Measurements from ENCODE around the gene KCNK16.

The KCNK16 gene

GRCh38 chr6:39322306-39322850 lies at the start of gene KCNK16:
TSS of gene KCNK16 (minus strand) at chr6:39322702. CDS start at chr6:39322540, 162 bp downstream.
- DNase-seq (ENCODE audit: low read depth in 2 of 2): no peak

DNA sequence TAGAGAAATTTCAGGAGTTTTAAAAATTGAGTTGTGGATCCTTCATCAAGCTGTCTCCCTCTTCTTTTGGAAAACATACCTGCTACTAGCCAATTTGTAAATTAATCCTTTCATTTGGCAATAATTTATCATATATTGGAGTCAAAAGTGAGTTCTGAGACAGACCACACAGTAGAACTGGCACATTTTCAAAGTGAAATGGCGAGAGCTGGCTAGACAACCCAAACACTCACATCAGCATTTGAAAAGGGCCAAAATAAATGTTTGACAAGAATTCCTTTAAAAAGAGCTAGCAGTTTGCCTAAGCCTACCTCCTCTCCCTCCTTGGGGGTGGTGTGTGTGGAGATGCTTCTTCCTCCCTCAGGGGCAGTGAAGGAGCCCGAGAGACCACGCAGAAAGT lies 47.9 kb upstream of the KCNK16 start:
- DNase-seq (ENCODE audit: low read depth in 2 of 2): no peak

DNA sequence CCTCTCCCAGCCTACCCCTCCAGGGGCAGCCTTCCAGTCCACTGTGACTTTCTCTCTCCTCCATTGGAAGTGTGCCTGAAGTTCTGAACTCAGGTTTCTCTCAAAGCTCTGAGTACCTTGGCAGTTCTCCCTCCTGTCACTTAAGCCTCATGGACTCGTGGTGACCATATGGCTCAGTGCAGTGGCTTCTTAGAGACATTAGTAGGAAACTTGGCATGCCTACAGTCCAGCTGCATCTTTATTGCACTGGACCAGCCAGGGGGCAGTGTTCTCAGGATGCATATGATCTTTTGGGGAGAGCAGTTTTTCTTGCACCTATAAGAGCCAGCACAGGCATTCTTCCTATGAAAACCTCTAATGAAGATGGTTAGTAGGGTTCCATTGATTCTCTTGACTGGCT lies 47.5 kb upstream of the KCNK16 start:
- no peak for DNase-seq (ENCODE audit: low read depth in 2 of 2)

DNA sequence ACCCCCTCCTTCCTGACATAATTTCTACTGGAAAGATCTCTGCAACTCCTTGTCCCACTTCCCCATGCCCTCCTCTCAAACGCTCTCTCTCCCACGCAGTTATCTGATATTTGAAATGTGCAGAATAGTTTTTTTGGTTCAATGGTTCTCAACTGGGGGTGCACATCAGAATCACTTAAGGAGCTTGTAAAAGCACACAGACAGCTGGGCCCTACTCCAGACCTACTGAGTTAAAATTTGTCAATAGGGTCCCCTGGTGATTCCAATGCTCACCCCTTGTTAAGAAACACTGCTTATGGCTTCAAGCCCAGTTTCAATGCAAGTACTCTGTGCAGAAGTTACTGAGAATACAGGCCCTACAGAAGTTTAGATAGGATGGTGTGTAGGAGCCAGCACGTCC lies 45.2 kb upstream of the KCNK16 start:
- no peak for DNase-seq (ENCODE audit: low read depth in 2 of 2)

DNA sequence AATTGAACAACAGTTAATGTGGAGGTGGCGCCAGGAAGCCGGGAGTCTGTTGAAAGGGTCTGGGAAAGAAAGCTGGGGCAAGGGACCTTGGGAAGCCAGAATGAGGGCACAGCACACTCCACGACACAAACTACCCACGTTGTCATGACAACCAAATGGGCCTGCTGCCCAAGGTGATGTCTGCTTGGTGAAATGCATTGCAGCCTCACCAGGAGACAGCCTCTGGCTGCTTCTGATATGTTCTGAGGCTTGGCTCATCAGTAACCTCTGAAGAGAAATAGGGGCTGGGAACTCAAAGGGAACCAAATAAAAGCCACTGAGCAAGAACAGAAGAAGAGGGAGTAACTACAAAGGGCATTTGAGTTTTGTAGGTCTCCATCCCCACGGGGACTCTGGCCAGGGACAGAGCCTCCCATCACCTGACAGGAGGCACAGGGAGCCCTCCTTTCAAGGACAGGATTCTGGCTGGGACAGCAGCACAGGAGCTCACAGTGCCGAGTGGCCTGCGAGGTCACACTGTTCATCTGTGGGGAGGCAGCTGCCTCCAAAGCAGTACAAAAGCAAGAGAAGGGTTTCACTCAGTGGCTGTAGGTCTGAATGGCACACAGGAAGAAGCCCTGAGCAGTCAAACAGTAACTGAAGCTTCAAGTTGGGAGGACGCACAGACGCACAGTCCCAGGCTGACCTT lies 44.6 kb upstream of the KCNK16 start:
- DNase-seq (ENCODE audit: low read depth in 2 of 2): no peak

DNA sequence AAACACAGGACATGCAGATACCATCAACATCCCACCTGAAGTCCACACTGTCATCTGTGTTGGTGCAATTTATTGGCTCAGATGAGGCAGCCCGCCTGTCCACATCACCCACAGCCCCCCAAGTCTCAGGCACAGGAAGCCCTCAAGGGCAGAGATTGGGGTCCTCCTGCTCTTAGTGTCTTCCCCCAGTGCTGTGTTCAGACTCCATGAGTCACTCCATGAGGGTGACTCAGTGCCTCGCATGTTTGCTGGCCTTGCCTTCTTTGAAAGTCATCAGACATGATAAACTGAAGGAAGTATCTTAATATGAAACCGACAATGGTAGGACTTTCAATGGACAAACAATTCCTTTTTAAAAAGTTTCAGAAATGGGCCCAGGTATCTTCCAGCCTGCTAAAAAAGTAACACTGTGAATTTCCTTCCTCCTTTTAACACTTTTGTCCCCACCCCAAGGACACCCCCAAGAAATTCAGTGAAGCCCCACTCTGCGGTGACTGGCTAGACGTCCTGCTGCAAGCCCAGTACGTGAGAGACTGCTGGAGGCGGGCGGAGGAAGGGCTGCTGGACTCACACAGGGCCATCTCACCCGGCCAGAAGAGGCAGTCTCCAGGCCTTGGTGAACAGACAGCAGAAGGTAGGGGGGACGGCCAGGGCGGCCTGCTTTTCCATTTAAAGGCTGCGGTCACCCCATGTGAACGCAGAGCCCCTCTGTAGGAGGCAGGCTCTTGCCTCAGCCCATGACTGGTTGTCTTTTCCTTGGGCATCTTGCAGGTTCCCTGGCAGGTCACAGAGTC lies 43.0 kb upstream of the KCNK16 start:
- no peak for DNase-seq (ENCODE audit: low read depth in 2 of 2)

DNA sequence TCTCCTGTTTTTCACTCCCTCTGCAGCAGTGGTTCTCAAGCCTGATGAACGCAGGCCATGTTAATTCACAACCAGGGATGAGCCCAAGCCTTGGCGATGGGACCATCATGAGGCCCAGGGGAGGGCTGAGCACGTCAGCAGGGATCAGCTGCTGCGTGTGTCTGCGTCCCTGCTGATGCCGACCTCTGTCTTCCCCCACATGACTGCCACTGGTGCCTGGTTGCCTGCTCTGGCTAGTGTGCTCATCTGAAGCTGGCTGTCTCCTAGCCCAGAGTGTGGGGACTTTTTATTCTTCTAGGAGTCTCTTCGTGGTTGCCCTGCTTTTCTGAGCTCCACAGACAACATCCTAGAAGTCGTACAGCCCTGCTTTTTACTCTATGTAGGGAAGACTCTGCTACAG lies 40.8 kb upstream of the KCNK16 start:
- no peak for DNase-seq (ENCODE audit: low read depth in 2 of 2)

GRCh38 chr6:39362487-39362865 lies 40.0 kb upstream of the KCNK16 start:
- DNase-seq (ENCODE audit: low read depth in 2 of 2): no peak

- DNase-seq (ENCODE audit: low read depth in 2 of 2): peak; percentile 18 to 42
Observed at GRCh38 chr6:39361657-39362486, 39.4 kb upstream of the KCNK16 start.

- no peak for DNase-seq (ENCODE audit: low read depth in 2 of 2)
Observed at GRCh38 chr6:39360378-39360777, 37.9 kb upstream of the KCNK16 start.

- no peak for DNase-seq (ENCODE audit: low read depth in 2 of 2)
Observed at GRCh38 chr6:39357998-39358686, 35.6 kb upstream of the KCNK16 start.

- DNase-seq (ENCODE audit: low read depth in 2 of 2): no peak
Observed at GRCh38 chr6:39353698-39354315, 31.3 kb upstream of the KCNK16 start.

DNA sequence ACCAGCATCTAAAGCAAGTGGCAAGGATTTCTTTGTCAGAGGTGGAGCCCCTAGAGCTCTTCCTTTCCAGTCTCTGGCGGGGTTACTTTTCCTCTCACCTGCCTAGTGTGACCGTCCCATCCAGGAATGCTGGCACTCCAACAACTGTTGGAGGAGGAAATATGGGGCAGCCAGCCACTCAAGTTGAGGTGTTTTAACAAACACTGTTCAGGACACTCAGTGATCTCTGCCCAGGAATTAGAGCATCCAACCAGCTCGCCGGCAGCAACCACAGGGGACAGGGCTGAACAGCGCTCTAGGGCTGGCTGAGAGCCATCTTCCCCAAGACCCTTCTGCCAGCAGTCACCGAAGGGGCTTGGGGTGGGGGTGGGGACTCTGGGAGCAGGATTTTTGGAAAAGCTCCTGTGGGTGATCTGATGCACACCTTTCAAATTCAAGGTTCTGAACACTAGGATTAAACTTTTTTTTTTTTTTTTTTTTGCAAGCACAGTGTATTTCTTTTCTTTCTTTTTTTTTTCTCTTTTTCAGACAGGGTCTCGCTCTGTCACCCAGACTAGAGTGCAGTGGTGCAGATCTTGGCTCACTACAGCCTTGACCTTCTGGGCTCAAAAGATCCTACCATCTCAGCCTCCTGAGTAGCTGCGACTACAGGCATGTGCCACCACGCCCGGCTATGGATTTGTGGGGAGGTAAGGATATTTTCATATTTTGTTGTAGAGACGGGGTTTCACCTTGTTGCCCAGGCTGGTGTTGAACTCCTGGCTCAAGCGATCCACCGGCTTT lies 28.4 kb upstream of the KCNK16 start:
- DNase-seq (ENCODE audit: low read depth in 2 of 2): no peak

- DNase-seq (ENCODE audit: low read depth in 2 of 2): no peak
Observed at GRCh38 chr6:39348740-39349139, 26.2 kb upstream of the KCNK16 start.

DNA sequence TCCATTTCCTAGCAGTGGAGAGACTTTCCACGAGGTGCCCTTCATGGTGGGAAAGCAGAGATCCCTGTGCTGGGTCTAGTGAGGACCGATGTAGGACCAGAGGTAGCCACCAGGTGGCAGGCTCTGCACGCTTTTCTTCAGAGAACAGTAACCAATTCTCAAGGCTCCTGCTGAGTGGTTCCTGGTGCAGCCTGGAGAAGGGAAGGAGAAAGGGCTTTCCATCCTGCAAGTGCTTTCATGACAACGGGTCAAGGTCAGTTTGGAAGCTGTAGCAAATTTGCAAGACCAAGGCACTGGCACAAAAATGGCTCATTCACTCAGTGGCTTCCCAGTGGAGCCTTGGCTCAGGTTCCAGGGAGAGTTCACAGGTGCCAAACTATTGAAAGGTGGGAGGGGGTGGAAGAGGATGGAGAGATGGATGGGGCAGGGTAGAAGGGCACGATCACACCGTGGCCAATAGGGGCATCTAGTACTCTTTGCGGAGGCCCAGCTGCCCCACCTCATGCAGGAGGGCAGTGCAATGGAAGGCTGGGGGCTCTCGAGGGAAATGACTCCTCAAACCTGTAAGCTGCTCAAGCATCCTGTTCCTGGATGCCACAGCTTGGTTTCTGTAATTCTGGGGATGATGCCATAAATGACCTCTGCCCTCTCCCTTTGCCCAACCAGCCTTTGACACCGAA lies 25.5 kb upstream of the KCNK16 start:
- peak; percentile 17 to 49 for DNase-seq (ENCODE audit: low read depth in 2 of 2)

- no peak for DNase-seq (ENCODE audit: low read depth in 2 of 2)
Observed at GRCh38 chr6:39347206-39347605, 24.7 kb upstream of the KCNK16 start.

GRCh38 chr6:39344821-39345280 lies 22.3 kb upstream of the KCNK16 start:
- DNase-seq (ENCODE audit: low read depth in 2 of 2): no peak

GRCh38 chr6:39343396-39343870 lies 20.9 kb upstream of the KCNK16 start:
- DNase-seq (ENCODE audit: low read depth in 2 of 2): no peak

GRCh38 chr6:39342692-39343395 lies 20.3 kb upstream of the KCNK16 start:
- DNase-seq (ENCODE audit: low read depth in 2 of 2): no peak

All from stimulated activated CD4-positive, alpha-beta T cell treated with anti-CD3 and anti-CD28 coated beads, Interleukin-15, amount 100 ng/mL, for 48 hours (primary cell).